Activated CD8-positive, alpha-beta memory T cell treated with anti-CD3 and anti-CD28 coated beads, Interleukin-2, amount 50 U/mL, for 24 hours (primary cell): ENCODE data around the gene GRIN2D.
A peak's percentile ranks its signal among the peaks of the same experiment; 100 is the strongest.

Experiments used
- DNase-seq: peaks from one replicate; pipeline ENCODE4 v3.0.0-alpha.2; 2020; ENCODE audit errors: extremely low read depth

GRIN2D gene

DNA sequence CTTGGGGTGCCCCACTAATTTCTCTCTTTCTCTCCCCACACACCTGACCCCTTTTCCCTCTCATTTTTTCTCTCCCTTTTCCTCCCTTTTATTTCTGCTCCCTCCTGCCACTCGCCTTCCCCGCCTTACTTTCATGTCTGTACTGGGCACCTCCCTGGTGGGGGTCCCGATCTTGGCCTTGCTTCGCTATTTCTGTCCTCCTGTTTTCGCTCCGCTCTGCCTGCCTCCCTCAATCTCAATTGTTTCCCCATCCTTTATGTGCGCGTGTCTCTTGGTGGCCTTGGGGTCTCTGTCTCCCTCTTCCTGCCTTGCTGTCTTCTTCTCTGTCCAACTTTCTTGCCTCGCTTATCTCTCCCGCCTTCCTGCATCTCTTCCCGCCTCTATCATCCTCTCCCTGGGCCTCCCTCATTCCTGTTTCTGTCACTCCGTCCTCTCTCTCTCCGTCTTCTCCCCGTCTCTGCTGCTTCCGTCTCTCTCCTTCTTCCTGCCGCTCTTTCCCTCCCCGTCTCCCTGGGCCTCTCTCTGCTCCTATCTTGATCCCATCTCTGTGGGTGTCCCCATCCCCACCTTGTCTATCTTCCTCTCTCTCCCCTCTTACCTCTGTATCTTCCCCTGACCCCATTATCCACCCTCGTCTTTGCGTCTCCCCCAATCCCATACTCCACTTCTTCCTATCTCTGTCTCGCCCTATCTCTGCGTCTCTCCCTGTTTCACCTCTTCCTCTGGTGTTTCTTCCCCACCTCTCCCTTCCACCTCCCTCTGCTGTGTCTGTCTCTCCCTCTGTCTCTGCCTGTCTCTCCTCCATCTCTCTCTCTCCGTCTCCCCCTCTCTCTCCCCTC, 4.0 kb downstream of the GRIN2D start:
- no peak for DNase-seq

DNA sequence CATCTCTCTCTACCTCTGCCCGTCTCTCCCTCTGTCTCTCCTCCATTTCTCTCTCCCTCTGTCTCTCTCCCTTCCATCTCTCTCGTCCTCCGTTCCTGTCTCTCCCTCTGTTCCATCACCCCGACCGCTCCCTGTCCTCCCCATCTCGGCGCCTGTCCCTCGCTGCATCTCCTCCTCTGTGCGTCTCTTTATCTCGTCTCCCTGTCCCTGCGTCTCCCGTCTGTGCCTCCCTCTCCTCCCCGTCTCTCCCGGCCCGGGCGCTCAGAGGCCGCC, 4.6 kb downstream of the GRIN2D start:
- DNase-seq = no peak

DNA sequence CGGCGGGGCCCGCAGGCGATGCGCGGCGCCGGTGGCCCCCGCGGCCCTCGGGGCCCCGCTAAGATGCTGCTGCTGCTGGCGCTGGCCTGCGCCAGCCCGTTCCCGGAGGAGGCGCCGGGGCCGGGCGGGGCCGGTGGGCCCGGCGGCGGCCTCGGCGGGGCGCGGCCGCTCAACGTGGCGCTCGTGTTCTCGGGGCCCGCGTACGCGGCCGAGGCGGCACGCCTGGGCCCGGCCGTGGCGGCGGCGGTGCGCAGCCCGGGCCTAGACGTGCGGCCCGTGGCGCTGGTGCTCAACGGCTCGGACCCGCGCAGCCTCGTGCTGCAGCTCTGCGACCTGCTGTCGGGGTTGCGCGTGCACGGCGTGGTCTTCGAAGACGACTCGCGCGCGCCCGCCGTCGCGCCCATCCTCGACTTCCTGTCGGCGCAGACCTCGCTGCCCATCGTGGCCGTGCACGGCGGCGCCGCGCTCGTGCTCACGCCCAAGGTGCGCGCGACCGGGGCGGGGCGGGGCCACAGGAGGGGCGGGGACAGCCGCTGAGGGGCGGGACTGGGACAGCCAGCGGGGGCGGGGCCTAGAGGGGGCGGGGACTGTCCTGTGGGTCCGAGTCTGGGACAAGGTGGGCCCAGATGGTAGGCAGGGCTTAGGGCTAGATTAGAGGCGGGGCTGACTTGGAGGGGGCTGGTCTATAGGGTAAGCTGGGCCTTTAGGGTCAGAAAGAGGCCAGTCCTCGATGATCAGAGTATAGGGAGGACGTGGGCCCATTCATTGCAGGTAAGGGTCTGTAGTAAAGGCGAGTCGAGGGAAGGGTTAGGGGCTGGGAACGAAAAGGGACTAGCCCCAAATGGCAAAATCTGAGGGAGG, 5.1 kb downstream of the GRIN2D start:
- DNase-seq = peak; percentile 66

DNA sequence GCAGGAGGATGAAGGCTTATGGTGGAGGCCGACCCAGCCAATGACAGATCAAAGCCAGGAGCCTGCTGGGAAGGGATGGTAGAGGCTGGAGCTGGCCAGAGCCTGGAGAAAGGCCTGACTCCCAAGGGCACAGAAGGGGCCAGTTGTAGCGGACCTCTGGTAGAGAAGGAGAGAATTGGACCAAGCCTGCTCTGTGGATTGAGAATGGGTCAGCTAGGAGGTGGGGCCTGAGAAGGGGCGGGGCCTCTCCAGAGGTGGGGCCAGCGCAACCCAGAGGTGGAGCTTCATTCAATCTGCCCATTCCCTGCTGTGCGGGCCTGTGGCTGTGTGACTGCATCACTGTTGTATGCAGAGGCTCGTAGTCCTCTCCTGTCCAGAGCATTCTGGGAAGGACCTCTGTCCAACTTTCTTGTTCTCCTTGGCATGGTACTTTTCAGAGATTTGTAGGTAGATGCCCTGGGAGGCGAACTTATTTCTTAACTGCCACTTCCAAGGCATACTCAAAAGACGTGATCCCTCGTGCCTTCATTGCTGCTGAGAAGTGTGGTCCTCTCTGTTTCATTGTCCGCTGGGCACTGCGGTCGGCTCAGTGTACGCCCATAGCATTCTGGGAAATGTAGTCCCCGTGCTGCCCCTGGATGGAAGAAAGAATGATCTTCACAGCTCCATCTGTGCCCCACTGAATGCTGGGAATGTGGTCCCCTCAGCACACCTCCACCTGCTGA, 6.7 kb downstream of the GRIN2D start:
- DNase-seq = no peak

DNA sequence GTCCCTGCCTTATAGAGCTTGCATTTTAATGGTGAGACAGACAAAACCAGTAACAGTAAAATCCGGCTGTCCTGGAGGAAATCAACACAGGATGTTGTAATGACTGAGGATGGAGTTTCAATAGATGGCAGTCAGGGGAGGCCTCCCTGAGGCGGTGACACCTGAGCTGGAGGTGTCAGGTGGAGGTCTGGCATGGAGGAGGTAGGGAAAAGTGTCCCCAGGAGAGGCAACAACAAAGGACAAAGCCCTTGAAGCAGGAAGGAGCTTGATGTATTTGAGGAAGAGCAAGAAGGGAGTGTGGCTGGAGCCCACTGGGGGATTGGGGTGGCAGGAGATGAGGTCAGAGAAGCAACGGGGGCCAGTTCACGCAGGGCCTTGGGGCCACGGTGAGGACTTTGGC, 7.8 kb downstream of the GRIN2D start:
- no peak for DNase-seq

DNA sequence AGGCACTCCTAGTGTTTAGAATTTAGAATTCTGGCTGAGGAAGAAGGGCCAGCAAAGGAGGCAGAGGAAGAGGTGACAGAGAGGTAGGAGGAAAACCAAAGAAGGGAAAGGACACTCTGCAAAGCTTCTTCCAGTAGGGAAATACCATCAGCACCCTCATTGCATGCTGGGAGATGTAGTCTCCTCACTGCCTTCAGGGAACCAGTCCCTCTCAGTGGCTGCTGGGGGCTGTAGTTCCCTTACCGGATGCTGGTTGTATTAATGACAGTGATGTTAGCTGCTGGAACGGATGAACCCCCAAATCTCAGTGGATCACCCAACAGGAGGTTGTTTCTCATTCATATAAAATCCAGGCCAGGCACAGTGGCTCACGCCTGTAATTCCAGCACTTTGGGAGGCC, 10.1 kb downstream of the GRIN2D start:
- DNase-seq = no peak

DNA sequence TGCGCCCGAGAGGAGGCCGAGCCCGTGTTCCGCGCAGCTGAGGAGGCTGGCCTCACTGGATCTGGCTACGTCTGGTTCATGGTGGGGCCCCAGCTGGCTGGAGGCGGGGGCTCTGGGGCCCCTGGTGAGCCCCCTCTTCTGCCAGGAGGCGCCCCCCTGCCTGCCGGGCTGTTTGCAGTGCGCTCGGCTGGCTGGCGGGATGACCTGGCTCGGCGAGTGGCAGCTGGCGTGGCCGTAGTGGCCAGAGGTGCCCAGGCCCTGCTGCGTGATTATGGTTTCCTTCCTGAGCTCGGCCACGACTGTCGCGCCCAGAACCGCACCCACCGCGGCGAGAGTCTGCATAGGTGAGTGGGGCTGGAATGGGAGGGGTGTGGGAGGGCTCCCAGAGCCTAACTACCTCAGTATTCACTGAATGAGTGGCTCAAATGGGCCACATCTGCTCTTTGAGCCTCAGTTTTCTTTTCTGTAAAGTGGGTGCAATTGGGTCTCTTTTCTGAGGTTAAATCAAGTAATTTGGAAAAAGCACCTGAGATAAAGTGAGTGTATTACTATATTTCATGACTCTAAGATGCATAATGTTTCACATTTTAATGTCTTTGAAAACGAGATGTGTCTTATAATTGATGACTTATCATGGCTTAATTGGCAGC, 11.7 kb downstream of the GRIN2D start:
- DNase-seq = no peak

DNA sequence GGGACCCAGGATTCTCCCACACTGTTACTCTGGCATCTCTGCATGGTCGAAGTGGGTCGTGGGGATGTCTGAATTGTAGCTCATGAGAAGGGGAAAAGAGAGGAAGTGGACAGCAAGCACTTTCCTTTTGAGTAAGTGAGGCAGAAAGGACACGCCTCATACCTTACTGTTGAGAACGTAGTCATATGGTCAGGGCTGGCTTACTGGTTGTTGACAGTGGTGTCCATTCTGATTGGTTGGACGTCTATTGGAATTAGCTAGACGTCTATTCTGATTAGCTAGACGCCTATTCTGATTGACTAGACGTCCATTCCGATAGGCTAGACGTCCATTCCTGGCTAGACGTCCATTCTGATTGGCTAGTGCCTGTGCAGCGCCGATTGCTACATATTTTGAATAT, 12.4 kb downstream of the GRIN2D start:
- no peak for DNase-seq

DNA sequence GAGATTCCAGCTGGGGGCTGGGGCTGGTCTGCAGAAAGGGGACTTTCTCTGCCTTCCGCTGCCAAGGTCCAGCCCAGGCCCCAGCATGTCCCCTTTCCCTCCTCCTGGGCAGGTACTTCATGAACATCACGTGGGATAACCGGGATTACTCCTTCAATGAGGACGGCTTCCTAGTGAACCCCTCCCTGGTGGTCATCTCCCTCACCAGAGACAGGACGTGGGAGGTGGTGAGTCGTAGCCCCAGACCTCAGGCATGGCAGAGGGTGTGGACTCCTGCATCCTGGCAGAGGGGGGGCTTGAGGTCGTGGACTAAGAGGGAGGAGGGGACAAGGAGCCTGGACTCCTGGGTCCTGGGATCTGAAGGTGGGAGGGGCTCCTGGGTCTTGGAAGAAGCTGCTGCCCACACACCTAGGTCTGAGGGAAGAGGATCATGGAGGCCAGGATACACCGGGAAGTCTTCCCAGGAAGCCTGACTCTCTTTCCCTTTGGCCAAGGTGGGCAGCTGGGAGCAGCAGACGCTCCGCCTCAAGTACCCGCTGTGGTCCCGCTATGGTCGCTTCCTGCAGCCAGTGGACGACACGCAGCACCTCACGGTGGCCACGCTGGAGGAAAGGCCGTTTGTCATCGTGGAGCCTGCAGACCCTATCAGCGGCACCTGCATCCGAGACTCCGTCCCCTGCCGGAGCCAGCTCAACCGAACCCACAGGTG, 20.6 kb downstream of the GRIN2D start:
- DNase-seq = no peak

DNA sequence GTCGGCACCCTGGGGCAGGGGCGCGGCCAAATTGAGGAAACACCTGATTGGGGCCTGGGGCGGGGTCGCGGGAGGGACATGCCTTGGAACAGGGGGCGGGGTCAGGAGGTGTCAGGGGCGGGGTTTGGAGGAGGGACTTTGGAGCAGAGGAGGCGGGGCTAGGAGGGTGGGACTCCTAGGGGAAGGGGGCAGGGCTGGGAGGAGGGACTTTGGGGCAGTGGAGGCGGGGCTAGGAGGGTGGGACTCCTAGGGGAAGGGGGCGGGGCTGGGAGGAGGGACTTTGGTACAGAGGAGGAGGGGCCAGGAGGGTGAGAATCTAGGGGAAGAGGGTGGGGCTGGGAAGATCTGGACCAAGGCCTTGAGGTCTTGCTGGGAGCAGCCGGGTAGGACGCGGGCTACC, 21.9 kb downstream of the GRIN2D start:
- DNase-seq = no peak

DNA sequence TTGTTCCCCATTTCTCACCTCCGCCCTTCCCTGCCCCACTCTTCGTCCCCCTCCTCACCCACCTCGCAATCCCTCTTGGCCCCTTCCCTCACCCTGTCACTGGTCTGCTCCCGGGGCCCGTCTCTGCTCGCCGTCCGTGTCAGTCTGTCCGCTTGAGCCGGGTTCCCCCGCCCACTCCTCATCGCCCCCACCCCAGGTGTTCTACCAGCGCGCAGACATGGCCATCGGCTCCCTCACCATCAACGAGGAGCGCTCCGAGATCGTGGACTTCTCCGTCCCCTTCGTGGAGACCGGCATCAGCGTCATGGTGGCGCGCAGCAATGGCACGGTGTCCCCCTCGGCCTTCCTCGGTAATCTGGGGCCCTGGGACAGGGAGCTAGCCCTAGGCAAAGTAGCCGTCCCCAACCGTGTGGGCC, 22.3 kb downstream of the GRIN2D start:
- no peak for DNase-seq

DNA sequence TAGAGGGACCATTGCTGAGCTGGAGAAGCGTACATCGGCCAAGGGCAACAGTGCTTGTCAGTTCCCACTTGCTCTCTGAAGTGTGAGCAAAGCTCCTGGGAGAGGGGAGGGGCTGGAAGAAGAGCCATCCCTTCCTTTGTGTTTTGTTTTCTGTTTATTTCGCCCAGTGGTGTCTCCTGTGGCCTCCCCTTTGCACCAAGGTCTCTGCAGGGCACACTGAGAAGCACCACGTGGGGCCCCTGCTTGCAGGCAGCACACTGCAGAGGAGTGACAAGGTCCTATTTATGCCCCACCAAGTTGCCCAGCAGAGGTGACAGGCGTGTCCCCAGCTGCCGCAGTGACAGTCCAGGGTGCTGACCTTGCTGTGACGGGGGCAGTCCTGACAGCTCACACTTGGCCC, 24.0 kb downstream of the GRIN2D start:
- no peak for DNase-seq

DNA sequence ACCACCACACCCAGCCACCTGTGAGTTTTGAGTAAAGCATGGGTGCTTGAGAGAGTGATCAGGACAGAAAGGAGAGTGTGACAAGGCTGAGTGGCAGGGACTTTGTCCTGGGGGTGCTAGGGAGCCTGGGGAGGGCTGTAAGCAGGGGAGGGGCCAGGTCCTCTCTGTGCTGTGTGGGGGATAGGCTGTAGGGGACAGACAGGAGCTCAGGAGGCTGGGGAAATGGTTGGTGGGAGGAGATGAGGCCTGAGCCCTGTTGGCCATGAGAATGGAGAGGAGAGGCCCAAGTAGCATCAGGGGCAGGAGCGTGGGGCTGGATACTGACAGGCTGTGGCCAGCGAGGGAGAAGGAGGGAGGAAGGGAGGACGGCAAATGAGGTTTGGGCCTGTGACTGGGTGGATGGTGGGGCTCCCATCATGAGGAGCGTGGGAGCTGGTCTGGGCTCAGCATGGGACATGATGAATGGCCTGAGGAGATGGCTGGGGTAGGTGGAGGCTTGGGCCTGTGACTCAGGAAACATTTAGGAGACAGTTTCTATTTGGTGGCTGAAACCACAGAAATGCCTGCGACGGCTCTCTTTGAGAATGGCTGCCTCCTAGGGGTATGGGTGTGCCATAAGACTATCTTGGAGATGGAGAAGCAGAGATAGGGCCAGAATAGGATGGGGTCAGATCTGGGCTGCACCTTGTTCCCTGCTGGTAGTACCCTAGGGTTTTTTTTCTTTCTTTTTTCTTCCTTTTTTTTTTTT, 25.0 kb downstream of the GRIN2D start:
- DNase-seq = no peak

DNA sequence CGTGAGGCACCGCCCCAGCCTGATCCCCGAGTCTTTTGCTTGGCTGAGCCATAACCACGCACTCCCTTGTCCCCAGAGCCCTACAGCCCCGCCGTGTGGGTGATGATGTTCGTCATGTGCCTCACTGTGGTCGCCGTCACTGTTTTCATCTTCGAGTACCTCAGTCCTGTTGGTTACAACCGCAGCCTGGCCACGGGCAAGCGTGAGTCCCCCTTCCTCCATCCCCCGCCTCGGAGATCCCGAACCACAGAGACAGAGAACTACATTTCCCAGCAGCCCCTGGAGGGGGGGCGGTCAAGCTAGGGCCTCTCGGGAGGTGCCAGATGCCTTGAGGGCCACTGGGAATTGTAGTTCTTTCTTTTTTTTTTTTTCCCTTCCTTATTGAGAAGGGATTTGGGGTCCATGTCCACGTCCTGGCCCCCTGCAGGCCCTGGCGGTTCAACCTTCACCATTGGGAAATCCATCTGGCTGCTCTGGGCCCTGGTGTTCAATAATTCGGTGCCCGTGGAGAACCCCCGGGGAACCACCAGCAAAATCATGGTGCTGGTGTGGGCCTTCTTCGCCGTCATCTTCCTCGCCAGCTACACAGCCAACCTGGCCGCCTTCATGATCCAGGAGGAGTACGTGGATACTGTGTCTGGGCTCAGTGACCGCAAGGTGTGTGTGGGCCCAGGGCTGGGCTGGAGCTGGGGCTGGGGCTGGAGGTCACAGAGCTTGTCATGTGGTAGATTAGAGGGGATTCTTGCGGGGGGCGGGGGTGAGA, 25.9 kb downstream of the GRIN2D start:
- DNase-seq = peak; percentile 33

DNA sequence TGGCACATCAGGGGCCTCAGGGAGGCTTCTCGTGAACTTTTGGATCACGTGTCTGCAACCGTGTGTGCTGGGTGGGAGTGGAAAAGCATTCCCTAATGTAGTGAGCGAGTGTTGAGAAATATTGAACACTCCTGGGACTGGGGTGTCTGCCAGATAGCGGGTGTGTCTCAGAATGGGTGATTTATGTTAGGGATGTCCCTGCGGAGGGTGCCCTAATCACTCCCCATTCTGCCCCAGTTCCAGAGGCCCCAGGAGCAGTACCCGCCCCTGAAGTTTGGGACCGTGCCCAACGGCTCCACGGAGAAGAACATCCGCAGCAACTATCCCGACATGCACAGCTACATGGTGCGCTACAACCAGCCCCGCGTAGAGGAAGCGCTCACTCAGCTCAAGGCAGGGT, 28.1 kb downstream of the GRIN2D start:
- DNase-seq = no peak

DNA sequence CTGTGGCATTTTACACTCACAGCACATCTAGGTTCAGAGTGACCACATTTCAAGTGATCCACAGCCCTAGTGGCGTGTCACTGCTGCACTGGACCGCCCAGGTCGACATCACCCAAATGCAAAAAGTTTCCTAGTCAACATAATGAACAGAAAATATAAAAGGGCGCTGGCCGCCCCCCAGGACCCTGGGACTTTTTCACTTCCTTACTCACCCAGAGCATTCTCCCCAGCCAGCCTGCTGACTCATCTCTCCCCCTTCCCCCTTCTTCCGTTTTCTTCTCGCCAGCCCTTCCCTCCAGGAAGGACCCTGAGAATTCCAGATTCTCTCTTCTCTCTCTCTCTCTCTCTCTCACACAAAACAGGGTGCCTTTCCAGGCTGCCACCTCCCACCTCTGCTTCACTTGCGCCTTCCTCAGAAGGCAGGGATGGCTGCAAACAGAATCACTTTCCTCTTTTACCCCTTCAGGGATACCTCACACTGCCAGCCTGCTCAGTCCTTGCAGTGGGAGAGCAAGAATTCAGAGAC, 31.3 kb downstream of the GRIN2D start:
- DNase-seq = no peak

DNA sequence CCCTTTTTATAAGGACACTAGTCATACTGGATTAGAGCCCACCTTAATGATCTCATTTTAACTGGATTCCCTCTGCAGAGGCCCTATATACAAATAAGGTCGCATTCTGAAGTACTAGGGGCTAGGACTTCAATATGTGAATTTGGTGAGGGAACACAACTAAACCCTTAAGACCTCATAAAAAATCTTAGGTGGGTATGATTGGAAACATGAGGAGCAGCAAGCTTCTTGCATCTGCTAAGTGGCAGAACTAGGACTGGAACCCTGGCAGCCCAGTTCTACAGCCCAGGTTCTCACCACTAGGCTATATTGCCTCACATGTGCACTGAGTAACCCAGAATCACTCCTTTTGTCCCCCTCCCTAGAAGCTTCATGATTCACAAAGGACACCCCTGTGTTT, 35.2 kb downstream of the GRIN2D start:
- no peak for DNase-seq

DNA sequence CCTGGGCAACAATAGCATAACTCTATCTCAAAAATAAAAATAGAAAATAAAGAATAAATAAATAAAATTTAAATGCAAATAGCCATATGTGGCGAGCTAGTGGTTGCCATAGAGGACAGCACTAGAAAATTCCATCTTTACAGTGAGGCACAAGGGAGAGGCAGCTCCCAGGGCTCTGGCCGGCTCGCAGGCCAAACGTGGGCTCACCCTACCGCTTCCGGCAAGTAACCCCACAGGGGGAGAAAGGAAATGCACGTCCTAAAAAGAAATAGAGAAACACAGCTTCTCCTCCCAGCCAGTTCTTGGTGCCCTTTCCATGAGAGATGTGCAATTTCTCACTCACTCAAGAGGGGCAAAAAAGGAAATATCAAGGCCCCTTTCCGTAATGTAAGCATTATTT, 39.9 kb downstream of the GRIN2D start:
- DNase-seq = no peak

DNA sequence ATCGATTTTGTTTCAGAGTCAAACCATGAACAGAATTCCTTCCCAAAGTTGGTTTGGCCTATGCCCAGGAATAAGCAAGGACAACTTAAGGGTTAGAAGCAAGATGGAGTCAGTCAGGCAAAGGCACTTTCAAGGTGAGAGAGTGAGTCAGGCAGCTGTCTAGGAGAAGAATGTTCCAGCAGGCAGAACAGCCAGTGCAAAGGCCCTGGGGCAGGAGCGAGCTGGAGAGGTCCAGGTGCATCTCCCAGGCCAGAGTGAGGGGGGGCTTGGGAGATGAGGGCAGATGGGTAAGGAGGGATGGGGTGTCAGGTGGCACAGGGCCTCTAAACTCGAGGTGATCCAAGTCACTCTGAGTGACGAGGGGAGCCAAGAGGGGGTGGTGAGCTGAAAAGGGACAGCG, 43.1 kb downstream of the GRIN2D start:
- no peak for DNase-seq
